Neural crest cell (in vitro differentiated cells): ENCODE results near the gene PHLDB2. TPM values are rescaled to one million over a fixed set of nuclear protein-coding genes. Genes with fewer than 3 reads are reported as not detected.

Experiments
- DNase-seq: peaks from one replicate; pipeline ENCODE4 v3.0.0; 2021; ENCODE audit warnings: low read depth, mixed read lengths, low spot score
- H3K27ac Mint-ChIP-seq: one replicate; pipeline ENCODE4 v1.8.0; 2021; ENCODE audit warnings: mild to moderate bottlenecking, mixed read lengths; ENCODE audit not compliant: unreplicated experiment
- H3K27me3 Mint-ChIP-seq: 2 replicates; pipeline ENCODE4 v1.8.0; 2021; ENCODE audit warnings: low read depth, mild to moderate bottlenecking, mixed read lengths
- H3K36me3 Mint-ChIP-seq: 2 replicates; pipeline ENCODE4 v1.8.0; 2021; ENCODE audit warnings: low read depth, mild to moderate bottlenecking, mixed read lengths
- H3K4me1 Mint-ChIP-seq: 2 replicates; pipeline ENCODE4 v1.8.0; 2021; ENCODE audit warnings: mixed read lengths
- H3K4me3 Mint-ChIP-seq: one replicate; pipeline ENCODE4 v1.8.0; 2021; ENCODE audit warnings: mild to moderate bottlenecking, mixed read lengths
- H3K9me3 Mint-ChIP-seq: 2 replicates; pipeline ENCODE4 v1.8.0; 2021; ENCODE audit warnings: mixed read lengths
- CTCF ChIP-seq: fragments of 200-600 bp; sonication (generic); conservative IDR thresholded peaks from 2 replicates; pipeline ENCODE4 v1.5.0; 2021; ENCODE audit warnings: antibody characterized with exemption, mild to moderate bottlenecking
- total RNA-seq: library from RNA; stranded (reverse); gene quantifications from 2 replicates; pipeline ENCODE4 v1.2.1, GENCODE V29; 2021

PHLDB2 gene
- total RNA-seq, 1 donor from 2014 or later = 49.0 TPM

GRCh38 chr3:111913163-111913763 lies 54.2 kb downstream of the PHLDB2 start:
- DNase-seq = no peak
- no peak overlapping the region for H3K27ac Mint-ChIP-seq
- no peaks in the 10 kb centered on the region for H3K9me3 Mint-ChIP-seq
- TF ChIP-seq CTCF = no peak
- H3K36me3 Mint-ChIP-seq = peaks cover 15% of the 10 kb centered on the region
- H3K4me3 Mint-ChIP-seq = no peak overlapping the region
- H3K27me3 Mint-ChIP-seq = no peaks in the 10 kb centered on the region
- H3K4me1 Mint-ChIP-seq = peaks cover 48% of the 10 kb centered on the region

- H3K27ac Mint-ChIP-seq = no peak overlapping the region
- H3K4me3 Mint-ChIP-seq = no peak overlapping the region
- TF ChIP-seq CTCF = no peak
- no peaks in the 10 kb centered on the region for H3K27me3 Mint-ChIP-seq
- H3K4me1 Mint-ChIP-seq = peaks cover 30% of the 10 kb centered on the region
- no peak for DNase-seq
- peaks cover 26% of the 10 kb centered on the region for H3K36me3 Mint-ChIP-seq
- no peaks in the 10 kb centered on the region for H3K9me3 Mint-ChIP-seq
Observed at GRCh38 chr3:111915905-111916304, 56.8 kb downstream of the PHLDB2 start.

- Mint-ChIP-seq H3K4me1 (peaks cover 16% of the 10 kb centered on the region), H3K27ac (no peak overlapping the region), H3K9me3 (peaks cover 3% of the 10 kb centered on the region), H3K4me3 (no peak overlapping the region), H3K27me3 (no peaks in the 10 kb centered on the region), H3K36me3 (peaks cover 29% of the 10 kb centered on the region)
- TF ChIP-seq CTCF = no peak
- DNase-seq = no peak
Observed at GRCh38 chr3:111917300-111917699, 58.2 kb downstream of the PHLDB2 start.

- Mint-ChIP-seq H3K27me3 (no peaks in the 10 kb centered on the region), H3K4me1 (peaks cover 7% of the 10 kb centered on the region), H3K36me3 (peaks cover 44% of the 10 kb centered on the region), H3K27ac (no peak overlapping the region), H3K9me3 (peaks cover 4% of the 10 kb centered on the region), H3K4me3 (no peak overlapping the region)
- DNase-seq = no peak
- TF ChIP-seq CTCF = no peak
Observed at GRCh38 chr3:111919370-111920065, 60.5 kb downstream of the PHLDB2 start.

GRCh38 chr3:111921181-111921580 lies 62.1 kb downstream of the PHLDB2 start:
- Mint-ChIP-seq H3K36me3 (peaks cover 40% of the 10 kb centered on the region), H3K27me3 (no peaks in the 10 kb centered on the region), H3K27ac (no peak overlapping the region), H3K9me3 (peaks cover 4% of the 10 kb centered on the region), H3K4me1 (peaks cover 1% of the 10 kb centered on the region), H3K4me3 (no peak overlapping the region)
- TF ChIP-seq CTCF = no peak
- DNase-seq = no peak
